GM19043 (cell line): ENCODE data around the gene MAZ.
"Not testable (repeated sequence)": the region's sequence is repeated elsewhere in the genome, so short reads cannot be mapped to it uniquely, and the experiment has no call there.

Source experiments
- ATAC-seq: cut with Tn5 transposase; IDR thresholded peaks from one replicate; pipeline ENCODE4 v1.9.1; 2021; ENCODE audit warnings: low read depth; ENCODE audit not compliant: unreplicated experiment

MAZ gene

GRCh38 chr16:29821643-29822115, 15.3 kb downstream of the MAZ start:
- no peak for ATAC-seq

DNA sequence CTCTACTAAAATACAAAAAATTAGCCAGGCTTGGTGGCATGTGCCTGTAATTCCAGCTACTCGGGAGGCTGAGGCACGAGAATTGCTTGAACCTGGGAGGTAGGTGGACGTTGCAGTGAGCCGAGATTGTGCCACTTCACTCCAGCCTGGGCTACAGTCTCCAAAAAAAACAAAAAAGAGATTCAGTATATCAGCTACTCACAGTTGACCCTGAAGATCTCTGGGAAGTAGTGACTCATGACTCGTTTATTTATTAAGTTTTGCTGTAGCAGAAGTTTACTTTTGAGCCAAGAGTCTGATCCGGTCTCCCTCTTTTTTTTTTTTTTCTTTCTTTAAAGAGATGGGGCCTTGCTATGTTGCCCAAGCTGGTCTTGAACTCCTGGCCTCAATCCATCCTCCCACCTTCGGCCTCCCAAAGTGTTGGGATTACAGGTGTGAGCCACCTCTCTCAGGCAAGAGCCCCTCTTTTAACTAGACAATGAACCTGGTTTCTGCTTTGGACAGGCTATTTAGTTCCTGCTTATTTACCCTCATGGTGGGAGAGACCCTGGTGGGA, 18.3 kb downstream of the MAZ start:
- ATAC-seq, result no peak

DNA sequence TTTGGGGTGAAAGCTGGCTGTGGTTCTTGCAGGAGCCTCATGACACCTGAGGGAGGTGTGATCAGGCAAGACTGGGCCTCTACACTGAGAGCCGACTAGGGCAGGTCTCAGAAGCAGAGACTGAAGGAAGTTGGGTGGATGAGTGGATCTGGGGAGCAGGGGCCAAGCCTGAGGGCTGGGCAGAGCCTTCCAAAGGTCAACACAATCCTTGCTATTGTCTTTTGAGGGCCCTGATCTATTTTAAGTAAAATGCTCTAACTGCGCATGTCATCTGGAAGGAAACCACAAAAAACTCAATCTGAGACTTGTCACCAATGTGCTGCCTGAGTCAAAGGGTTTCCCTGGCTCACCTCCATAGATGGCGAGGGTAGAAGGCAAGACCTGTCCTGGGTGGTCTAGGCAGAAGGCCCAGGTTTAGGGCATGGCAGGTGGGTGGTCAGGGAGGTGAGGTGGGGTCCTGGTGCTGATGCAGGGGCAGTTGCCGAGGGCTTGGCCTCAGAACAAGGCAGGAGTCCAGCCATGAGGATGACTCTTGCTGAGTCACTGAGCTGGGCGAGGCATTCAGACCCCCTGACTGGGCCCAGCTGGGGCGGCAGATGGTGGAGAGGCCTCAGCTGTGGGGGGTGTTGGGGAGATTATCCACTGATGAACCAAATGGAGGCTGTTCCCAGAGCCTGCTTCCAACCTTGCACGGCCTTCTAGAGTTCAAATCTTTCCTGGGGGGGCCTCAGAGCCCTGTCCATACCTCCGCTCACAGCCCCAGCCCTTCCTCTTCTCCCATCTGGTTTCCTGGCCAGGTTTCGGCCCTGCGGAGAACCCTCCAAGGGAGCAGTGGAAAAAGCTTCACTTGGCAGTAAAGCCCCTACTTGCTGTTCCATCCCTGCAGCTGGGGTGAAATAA, 19.1 kb downstream of the MAZ start:
- ATAC-seq, result no peak

GRCh38 chr16:29826342-29826695, 20.0 kb downstream of the MAZ start:
- no peak for ATAC-seq

GRCh38 chr16:29830774-29831173, 24.4 kb downstream of the MAZ start:
- no peak for ATAC-seq

- no peak for ATAC-seq
These were observed 25.2 kb downstream of the MAZ start for GRCh38 chr16:29831490-29831889.

DNA sequence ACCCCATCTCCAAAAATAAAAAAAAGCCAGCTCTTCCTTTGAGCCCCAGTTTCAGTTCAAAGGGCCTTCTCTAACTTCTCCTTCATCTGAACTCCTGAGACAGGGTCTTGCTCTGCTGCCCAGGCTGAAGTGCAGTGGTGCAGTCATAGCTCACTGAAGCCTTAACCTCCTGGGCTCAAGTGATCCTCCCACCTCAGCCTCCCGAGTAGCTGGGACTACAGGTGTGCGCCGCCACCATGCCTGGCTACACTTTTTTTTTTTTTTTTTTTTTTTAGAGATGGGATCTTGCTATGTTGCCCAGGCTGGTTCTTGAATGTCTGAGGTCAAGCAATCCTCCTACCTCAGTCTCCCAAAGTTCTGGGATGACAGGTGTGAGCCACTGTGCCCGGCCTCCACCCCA, 26.9 kb downstream of the MAZ start:
- ATAC-seq, result not testable (repeated sequence)

GRCh38 chr16:29834079-29834478, 27.8 kb downstream of the MAZ start:
- no peak for ATAC-seq

- no peak for ATAC-seq
These were observed 29.6 kb downstream of the MAZ start for GRCh38 chr16:29835926-29836325.

- ATAC-seq, result no peak
These were observed 30.3 kb downstream of the MAZ start for GRCh38 chr16:29836623-29837022.

DNA sequence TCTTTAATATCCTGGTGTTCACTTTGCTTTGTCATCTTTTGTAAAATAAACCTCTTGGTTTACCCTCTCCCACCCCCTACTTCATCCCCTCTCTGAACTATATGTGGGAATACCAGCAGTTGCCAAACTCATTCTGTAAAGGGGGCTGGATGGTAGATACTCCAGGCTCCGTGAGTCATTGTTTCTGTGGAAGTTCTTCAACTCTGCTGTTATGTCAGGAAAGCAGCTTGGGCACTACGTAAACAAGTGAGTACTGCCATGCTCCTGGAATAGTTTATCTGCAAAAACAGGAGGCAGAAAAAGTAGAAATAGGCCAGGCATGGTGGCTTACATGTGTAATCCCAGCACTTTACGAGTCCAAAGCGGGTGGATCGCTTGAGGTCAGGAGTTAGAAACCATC, 31.5 kb downstream of the MAZ start:
- ATAC-seq, result no peak

GRCh38 chr16:29839822-29840221, 33.5 kb downstream of the MAZ start:
- ATAC-seq, result no peak

- no peak for ATAC-seq
These were observed 33.9 kb downstream of the MAZ start for GRCh38 chr16:29840240-29840639.

GRCh38 chr16:29841631-29842030, 35.3 kb downstream of the MAZ start:
- no peak for ATAC-seq

- ATAC-seq, result no peak
These were observed 36.5 kb downstream of the MAZ start for GRCh38 chr16:29842732-29843346.

DNA sequence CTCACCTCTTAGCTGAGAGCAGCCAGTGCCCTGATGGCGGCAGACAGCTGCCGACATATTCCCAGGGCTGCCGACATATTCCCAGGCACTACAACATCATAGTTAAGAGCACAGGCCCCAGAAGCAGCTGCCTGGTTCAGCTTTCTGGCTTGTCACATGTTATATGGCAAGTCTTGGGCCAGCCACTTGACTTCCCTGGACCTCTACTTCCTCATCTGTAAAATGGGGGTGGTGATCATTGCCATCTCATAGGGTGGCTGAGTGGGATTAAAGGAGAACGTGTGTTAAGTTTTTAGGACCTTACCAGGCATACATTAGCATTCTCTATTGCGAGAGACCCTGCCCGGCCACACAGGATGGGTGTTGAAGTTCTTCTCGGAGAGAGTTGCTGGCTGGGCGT, 37.6 kb downstream of the MAZ start:
- no peak for ATAC-seq

- no peak for ATAC-seq
These were observed 38.4 kb downstream of the MAZ start for GRCh38 chr16:29844575-29845331.

GRCh38 chr16:29845656-29846055, 39.3 kb downstream of the MAZ start:
- ATAC-seq, result no peak

- no peak for ATAC-seq
These were observed 42.3 kb downstream of the MAZ start for GRCh38 chr16:29848420-29849297.

DNA sequence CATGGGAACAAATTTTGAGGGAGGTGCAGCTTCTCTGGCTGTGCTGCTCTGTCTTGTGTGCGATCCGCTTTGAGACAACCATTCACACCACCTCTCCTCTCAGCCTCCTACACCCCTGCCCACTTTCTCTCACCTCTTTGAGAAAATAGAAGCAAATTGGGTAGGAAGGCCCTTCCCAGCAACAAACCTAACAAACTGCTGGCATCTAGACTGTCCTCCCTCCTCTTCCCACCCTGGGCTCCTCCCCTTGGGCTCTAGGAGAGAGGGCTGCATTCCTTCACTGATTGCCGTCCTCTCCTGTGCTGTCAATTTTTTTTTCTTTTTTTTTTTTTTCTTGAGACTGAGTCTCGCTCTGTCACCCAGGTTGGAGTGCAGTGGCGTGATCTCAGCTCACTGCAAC, 43.2 kb downstream of the MAZ start:
- no peak for ATAC-seq
